B cell (primary cell): ENCODE measurements around the gene FLVCR1.

Experiments
- EZH2 ChIP-seq: IDR thresholded peaks from 2 replicates; pipeline ENCODE4 v1.6.1; 2012; ENCODE audit warnings: borderline replicate concordance, low read depth, mild to moderate bottlenecking, moderate library complexity, low read length; ENCODE audit not compliant: insufficient read depth, poor library complexity, severe bottlenecking
- TF ChIP-seq, protein P1 (sequence below): fragments of 200-600 bp; IDR thresholded peaks from one replicate; pipeline ENCODE4 v1.8.0; 2022; ENCODE audit warnings: antibody characterized with exemption, mild to moderate bottlenecking

DNA sequence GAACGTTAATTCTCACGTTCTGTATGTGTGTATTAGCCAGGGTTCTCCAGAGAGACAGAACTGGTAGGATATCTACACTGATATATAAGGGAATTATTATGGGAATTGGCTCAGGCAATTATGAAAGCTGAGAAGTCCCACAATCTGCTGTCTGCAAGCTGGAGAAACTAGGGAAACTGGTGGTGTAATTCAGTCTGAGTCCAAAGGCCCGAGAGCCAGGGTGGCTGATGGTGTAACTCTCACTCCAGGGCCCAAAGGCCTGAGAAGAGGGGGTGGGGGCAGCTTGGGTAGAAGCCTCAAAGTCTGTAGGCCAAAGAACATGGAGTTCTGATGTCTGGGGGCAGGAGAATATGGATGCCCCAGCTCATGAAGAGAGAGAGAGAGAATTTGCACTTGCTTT lies 79.0 kb downstream of the FLVCR1 start:
- TF ChIP-seq, protein P1, sequence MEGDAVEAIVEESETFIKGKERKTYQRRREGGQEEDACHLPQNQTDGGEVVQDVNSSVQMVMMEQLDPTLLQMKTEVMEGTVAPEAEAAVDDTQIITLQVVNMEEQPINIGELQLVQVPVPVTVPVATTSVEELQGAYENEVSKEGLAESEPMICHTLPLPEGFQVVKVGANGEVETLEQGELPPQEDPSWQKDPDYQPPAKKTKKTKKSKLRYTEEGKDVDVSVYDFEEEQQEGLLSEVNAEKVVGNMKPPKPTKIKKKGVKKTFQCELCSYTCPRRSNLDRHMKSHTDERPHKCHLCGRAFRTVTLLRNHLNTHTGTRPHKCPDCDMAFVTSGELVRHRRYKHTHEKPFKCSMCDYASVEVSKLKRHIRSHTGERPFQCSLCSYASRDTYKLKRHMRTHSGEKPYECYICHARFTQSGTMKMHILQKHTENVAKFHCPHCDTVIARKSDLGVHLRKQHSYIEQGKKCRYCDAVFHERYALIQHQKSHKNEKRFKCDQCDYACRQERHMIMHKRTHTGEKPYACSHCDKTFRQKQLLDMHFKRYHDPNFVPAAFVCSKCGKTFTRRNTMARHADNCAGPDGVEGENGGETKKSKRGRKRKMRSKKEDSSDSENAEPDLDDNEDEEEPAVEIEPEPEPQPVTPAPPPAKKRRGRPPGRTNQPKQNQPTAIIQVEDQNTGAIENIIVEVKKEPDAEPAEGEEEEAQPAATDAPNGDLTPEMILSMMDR = no peak
- no peak for TF ChIP-seq EZH2
